B cell (primary cell): ENCODE results near the gene CSNK1G3. TPM values are rescaled to one million over a fixed set of nuclear protein-coding genes. Genes with fewer than 3 reads are reported as not detected.

Experiments used
- ATAC-seq: fragments of 200-7000 bp; cut with Tn5 transposase; one replicate; pipeline ENCODE4 v1.10.0; 2021; ENCODE audit warnings: low read depth, mild to moderate bottlenecking, moderate number of reproducible peaks, moderate library complexity
- CTCF ChIA-PET: fragments of 350-600 bp; sonication (Branson Sonifier 250); formaldehyde crosslinking; loops from one replicate; lab custom pipeline; 2021; ENCODE audit warnings: antibody characterized with exemption, inconsistent platforms; lab: Charles Lee
- POLR2A ChIA-PET: fragments of 350-600 bp; sonication (Branson Sonifier 250); formaldehyde crosslinking; loops from one replicate; lab custom pipeline; 2021; ENCODE audit warnings: antibody characterized with exemption; lab: Charles Lee
- DNase-seq: peaks from one replicate; pipeline ENCODE4 v3.0.0; 2013
- H2AFZ ChIP-seq: 2 replicates; pipeline ENCODE4 v1.6.1; 2012; ENCODE audit warnings: mild to moderate bottlenecking, low read depth, low read length; ENCODE audit not compliant: insufficient read depth, poor library complexity, severe bottlenecking
- H3K27ac ChIP-seq, 2 donors: 1 replicate in 1 of 2; 2 replicates in 1 of 2; pipeline ENCODE4 v1.5.1; 2012 to 2013; ENCODE audit warnings: low read length in 2 of 2, mild to moderate bottlenecking in 2 of 2, moderate library complexity in 1 of 2
- H3K27me3 ChIP-seq, 4 experiments: fragments of 200-600 bp in 1 of 4; sonication (generic) in 1 of 4; replicated peaks in 1 of 4; 1 replicate in 2 of 4; 2 replicates in 2 of 4; pipeline versions ENCODE4 v1.6.1 to v1.7.0; 2013 to 2016; ENCODE audit warnings: low read length in 3 of 4, mild to moderate bottlenecking in 2 of 4, mixed read lengths in 1 of 4, moderate library complexity in 1 of 4; ENCODE audit not compliant: insufficient read depth in 4 of 4, control insufficient read depth in 3 of 4; ENCODE audit errors: control extremely low read depth in 1 of 4
- H3K36me3 ChIP-seq, 2 experiments: replicated peaks in 1 of 2; 1 replicate in 1 of 2; 2 replicates in 1 of 2; pipeline versions ENCODE4 v1.6.1 to v1.7.1; 2013; ENCODE audit warnings: low read length in 1 of 2; ENCODE audit not compliant: insufficient read depth in 2 of 2, control insufficient read depth in 1 of 2; ENCODE audit errors: control extremely low read depth in 1 of 2, extremely low read depth in 1 of 2
- H3K4me1 ChIP-seq, 2 donors: fragments of 200-600 bp in 1 of 2; sonication (generic) in 1 of 2; 1 replicate in 1 of 2; 2 replicates in 1 of 2; pipeline versions ENCODE4 v1.5.1 to v1.6.1; 2013 to 2017; ENCODE audit warnings: low read length in 2 of 2; ENCODE audit not compliant: control insufficient read depth in 2 of 2, insufficient read depth in 2 of 2
- H3K4me2 ChIP-seq: replicated peaks from 2 replicates; pipeline ENCODE3; 2012; ENCODE audit warnings: mild to moderate bottlenecking, low read depth, low read length; ENCODE audit not compliant: poor library complexity, severe bottlenecking
- H3K4me3 ChIP-seq, 5 experiments: fragments of 200-600 bp in 1 of 5; sonication (generic) in 1 of 5; 1 replicate in 3 of 5; 2 replicates in 2 of 5; pipeline versions ENCODE4 v1.5.1 to v1.7.0; 2011 to 2016; ENCODE audit warnings: low read length in 4 of 5, mild to moderate bottlenecking in 4 of 5, low read depth in 2 of 5, control low read depth in 1 of 5, moderate library complexity in 1 of 5; ENCODE audit not compliant: insufficient read depth in 1 of 5; ENCODE audit errors: control extremely low read depth in 1 of 5, extremely low read depth in 1 of 5
- H3K79me2 ChIP-seq: fragments of 200-600 bp; sonication (generic); one replicate; pipeline ENCODE4 v1.6.0; 2016; ENCODE audit warnings: low read length; ENCODE audit not compliant: control insufficient read depth, insufficient read depth
- H3K9ac ChIP-seq: fragments of 200-600 bp; sonication (generic); 2 replicates; pipeline ENCODE4 v1.6.1; 2017; ENCODE audit warnings: mild to moderate bottlenecking, low read length, moderate library complexity
- H3K9me3 ChIP-seq, 3 donors: one replicate each; pipeline versions ENCODE4 v1.6.1 to v1.7.1; 2013; ENCODE audit warnings: low read length in 2 of 3; ENCODE audit not compliant: control insufficient read depth in 2 of 3, insufficient read depth in 1 of 3; ENCODE audit errors: control extremely low read depth in 1 of 3
- H4K20me1 ChIP-seq: 2 replicates; pipeline ENCODE4 v1.6.0; 2012; ENCODE audit warnings: mild to moderate bottlenecking, low read length; ENCODE audit not compliant: insufficient read depth, control insufficient read depth, poor library complexity, severe bottlenecking
- H3K27ac Mint-ChIP-seq: one replicate; pipeline ENCODE4 v1.8.0; 2021; ENCODE audit warnings: mixed read lengths
- H3K27me3 Mint-ChIP-seq: one replicate; pipeline ENCODE4 v1.8.0; 2021; ENCODE audit warnings: mixed read lengths
- H3K4me1 Mint-ChIP-seq: one replicate; pipeline ENCODE4 v1.8.0; 2021; ENCODE audit warnings: mixed read lengths
- H3K4me3 Mint-ChIP-seq: one replicate; pipeline ENCODE4 v1.8.0; 2021; ENCODE audit warnings: mixed read lengths
- H3K9me3 Mint-ChIP-seq: one replicate; pipeline ENCODE4 v1.8.0; 2022; ENCODE audit warnings: mixed read lengths; ENCODE audit not compliant: insufficient read depth
- EZH2 ChIP-seq: IDR thresholded peaks from 2 replicates; pipeline ENCODE4 v1.6.1; 2012; ENCODE audit warnings: borderline replicate concordance, low read depth, mild to moderate bottlenecking, moderate library complexity, low read length; ENCODE audit not compliant: insufficient read depth, poor library complexity, severe bottlenecking
- WGBS: methylation state at CpG from one replicate; pipeline ENCODE4 v1.1.5; 2013; ENCODE audit warnings: missing lambda C conversion rate; ENCODE audit not compliant: insufficient coverage; 5-methylcytosine and 5-hydroxymethylcytosine counted together
- intact Hi-C: fragments of 100-400 bp; cut with micrococcal nuclease; formaldehyde crosslinking; loops from one replicate; pipeline ENCODE4 v1.10.0; 2022
- polyA plus RNA-seq: library from polyadenylated mRNA; depleted of rRNA; stranded (reverse); fragments of >200 nt; gene quantifications from 2 replicates; pipeline ENCODE4 v1.2.3, GENCODE V29; 2012
- total RNA-seq, 2 donors: library from RNA; stranded (reverse); fragments of 120-200 nt in 1 of 2; gene quantifications; 1 replicate in 1 of 2; 2 replicates in 1 of 2; pipeline versions ENCODE4 v1.2.3 to v1.2.4, GENCODE V29; 2013 to 2022
- TF ChIP-seq, protein P1 (sequence below): fragments of 200-600 bp; IDR thresholded peaks from one replicate; pipeline ENCODE4 v1.8.0; 2022; ENCODE audit warnings: antibody characterized with exemption, mild to moderate bottlenecking

The CSNK1G3 gene
- total and polyA plus RNA-seq, 2 donors (not counting 1 experiment from before 2014, with no cell fraction given), result 20.8 to 140 TPM

DNA sequence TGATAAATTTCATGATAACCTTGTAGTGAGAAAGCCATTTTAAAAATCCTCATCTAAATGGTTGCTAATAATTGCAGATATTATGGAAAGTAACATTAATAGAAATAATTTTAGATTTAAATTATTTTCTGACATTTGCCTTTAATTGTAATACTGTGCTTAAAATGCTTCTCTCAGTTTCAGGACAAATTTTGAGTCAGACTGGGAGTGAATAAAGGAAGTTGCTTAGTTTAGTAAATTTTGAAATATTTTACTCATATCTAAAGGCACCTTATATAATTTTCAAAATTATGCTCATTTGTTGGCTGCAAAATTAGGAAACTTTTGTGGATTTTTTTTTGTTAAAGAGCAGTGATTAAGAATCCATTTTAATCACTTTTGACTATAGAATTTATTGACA is 93.8 kb downstream of the CSNK1G3 start:
- ChIA-PET CTCF (interaction anchor here (1.1 to 2.0 kb wide), 3 partner anchors 183 to 234 kb away, joined by 3 to 7 read pairs (median 4); partner anchors contain the start of gene CEP120), POLR2A (no interaction called here)
- H3K4me1 Mint-ChIP-seq, result peaks cover 7% of the 10 kb centered on the region
- no peaks in the 10 kb centered on the region for H3K9me3 Mint-ChIP-seq
- Histone ChIP-seq H3K9me3 (no peaks in the 10 kb centered on the region), H3K4me3 (no peak overlapping the region), H3K27me3 (no peaks in the 10 kb centered on the region), H4K20me1 (no peaks in the 10 kb centered on the region), H3K4me1 (no peaks in the 10 kb centered on the region), H2AFZ (no peak overlapping the region), H3K9ac (no peak overlapping the region), H3K27ac (peak overlapping the region in 1 of 2 donors; percentile 23), H3K4me2 (no peak overlapping the region), H3K79me2 (no peaks in the 10 kb centered on the region), H3K36me3 (peaks cover 2 to 31% of the 10 kb centered on the region in 2 experiments)
- no peak for TF ChIP-seq EZH2
- TF ChIP-seq, protein P1, sequence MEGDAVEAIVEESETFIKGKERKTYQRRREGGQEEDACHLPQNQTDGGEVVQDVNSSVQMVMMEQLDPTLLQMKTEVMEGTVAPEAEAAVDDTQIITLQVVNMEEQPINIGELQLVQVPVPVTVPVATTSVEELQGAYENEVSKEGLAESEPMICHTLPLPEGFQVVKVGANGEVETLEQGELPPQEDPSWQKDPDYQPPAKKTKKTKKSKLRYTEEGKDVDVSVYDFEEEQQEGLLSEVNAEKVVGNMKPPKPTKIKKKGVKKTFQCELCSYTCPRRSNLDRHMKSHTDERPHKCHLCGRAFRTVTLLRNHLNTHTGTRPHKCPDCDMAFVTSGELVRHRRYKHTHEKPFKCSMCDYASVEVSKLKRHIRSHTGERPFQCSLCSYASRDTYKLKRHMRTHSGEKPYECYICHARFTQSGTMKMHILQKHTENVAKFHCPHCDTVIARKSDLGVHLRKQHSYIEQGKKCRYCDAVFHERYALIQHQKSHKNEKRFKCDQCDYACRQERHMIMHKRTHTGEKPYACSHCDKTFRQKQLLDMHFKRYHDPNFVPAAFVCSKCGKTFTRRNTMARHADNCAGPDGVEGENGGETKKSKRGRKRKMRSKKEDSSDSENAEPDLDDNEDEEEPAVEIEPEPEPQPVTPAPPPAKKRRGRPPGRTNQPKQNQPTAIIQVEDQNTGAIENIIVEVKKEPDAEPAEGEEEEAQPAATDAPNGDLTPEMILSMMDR, result no peak
- intact Hi-C loops, result no loop called here
- H3K4me3 Mint-ChIP-seq, result no peak overlapping the region
- no peak overlapping the region for H3K27ac Mint-ChIP-seq
- DNase-seq (no peak), ATAC-seq (no peak)
- no peaks in the 10 kb centered on the region for H3K27me3 Mint-ChIP-seq

DNA sequence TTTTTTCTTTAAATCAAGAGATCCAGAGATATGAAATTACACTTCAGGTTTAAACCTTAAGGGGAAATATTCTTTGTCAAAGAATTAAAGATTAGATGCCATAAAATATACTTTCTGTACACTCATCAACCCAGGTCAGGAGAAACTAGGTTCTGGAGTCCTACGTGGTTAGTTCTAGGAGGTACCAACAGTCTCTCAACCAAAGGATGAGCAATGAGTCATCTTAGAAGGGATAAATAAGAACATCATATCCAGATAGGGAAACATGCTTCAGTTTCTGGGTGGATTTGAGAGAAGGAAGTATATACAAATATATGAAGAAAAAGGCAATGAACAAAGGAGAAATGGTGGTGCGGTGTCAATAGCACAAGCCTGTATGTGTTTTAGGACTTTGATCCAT is 98.2 kb downstream of the CSNK1G3 start:
- TF ChIP-seq EZH2, result no peak
- TF ChIP-seq, protein P1, result no peak
- H3K27ac ChIP-seq, result peak overlapping the region in 1 of 2 donors; percentile 60
- Mint-ChIP-seq H3K27ac (peak overlapping the region; percentile 47), H3K4me1 (peaks cover 9% of the 10 kb centered on the region), H3K9me3 (no peaks in the 10 kb centered on the region), H3K4me3 (no peak overlapping the region), H3K27me3 (no peaks in the 10 kb centered on the region)
- CTCF ChIA-PET, result interaction anchor here (0.8 to 4.4 kb wide), 28 partner anchors 12 to 1094 kb away, joined by 3 to 53 read pairs (median 5); partner anchors contain the start of gene CEP120
- DNase-seq (no peak), ATAC-seq (no peak)
- no peaks in the 10 kb centered on the region for H4K20me1 ChIP-seq
- no CpG with 5 or more reads among the region's 2 CpGs for WGBS
- no peaks in the 10 kb centered on the region for H3K27me3 ChIP-seq
- no peak overlapping the region for H3K4me2 ChIP-seq
- H3K9ac ChIP-seq, result no peak overlapping the region
- H3K4me1 ChIP-seq, result no peaks in the 10 kb centered on the region
- H2AFZ ChIP-seq, result no peak overlapping the region
- H3K4me3 ChIP-seq, result no peak overlapping the region
- H3K79me2 ChIP-seq, result no peaks in the 10 kb centered on the region
- intact Hi-C loops, result loop anchor here (2.0 to 10.0 kb wide), 6 partner anchors 93 to 1415 kb away; no protein-coding TSS in a partner anchor
- H3K9me3 ChIP-seq, result no peaks in the 10 kb centered on the region
- POLR2A ChIA-PET, result interaction anchor here (1.5 kb wide), 1 partner anchor 187 kb away, joined by 9 read pairs; the partner anchor contains the start of gene CEP120
- peaks cover 5 to 45% of the 10 kb centered on the region in 2 experiments for H3K36me3 ChIP-seq
